ENCODE data around the gene OR5W2.
"Not testable (repeated sequence)": the region's sequence is repeated elsewhere in the genome, so short reads cannot be mapped to it uniquely, and the experiment has no call there.

The OR5W2 gene

DNA sequence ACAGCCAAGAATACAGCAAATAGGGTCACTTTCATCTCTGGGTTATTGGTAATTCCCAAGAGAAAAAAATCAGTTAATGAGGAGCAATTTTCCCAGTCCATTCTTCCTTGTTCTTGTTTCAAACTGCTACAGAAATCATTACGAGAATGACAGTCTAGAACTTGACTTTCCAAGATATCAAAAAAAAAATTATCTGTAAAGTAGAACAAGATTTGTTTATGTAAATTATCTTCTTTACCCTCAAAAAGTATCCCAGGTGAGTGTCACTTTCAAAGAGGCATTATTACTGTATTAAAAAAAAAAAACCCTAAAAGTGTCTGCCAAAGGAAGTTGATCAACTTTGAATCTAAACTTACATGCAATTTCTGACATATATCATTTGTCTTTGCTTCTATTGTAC, at the start of gene OR5W2:
OR5W2 (minus strand) TSS at position 101 of the 400 bp plus-strand sequence; CDS start at position 101, 0 bp downstream.
- no peak for DNase-seq (ENCODE audit: low spot score)

DNA sequence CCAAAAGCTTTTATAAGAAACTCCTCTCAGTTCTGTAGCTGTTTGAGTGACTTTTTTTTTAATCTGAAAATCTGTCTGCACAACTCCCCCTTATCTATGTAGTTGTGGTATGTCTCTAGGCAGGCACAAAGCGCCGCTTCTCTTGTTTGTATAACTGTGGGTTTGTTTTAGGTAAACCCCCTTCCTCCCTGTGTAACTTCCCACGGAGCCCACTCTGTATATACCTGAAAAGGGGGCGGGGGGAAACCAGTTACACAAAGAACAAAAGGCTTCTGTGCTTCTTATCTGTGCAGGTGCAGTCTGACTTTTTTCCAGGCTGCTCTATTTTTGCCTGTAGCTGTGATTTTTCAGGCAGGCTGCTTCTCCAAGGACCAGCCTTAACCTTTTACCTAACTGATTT, 42.1 kb upstream of the OR5W2 start:
- no peak for DNase-seq (ENCODE audit: low spot score)

DNA sequence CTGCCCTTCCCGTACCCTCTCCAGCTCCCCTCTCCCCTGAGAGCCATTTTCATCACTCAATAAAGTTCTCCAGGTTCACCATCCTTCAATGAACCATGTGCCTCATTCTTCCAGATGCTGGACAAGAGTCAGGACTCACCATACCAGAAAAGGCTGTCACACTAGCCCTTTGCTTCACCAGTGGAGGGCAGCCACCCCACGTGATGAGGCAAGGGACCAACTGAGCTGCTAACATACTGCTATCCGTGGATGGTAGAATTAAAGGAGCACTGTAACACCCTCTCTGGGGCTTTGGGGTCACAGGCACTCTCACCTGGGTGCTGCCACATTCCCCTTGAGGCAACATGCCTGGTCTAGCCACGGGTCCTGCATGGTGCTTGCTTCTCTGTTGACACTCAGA, 34.9 kb upstream of the OR5W2 start:
- no peak for DNase-seq (ENCODE audit: low spot score)

DNA sequence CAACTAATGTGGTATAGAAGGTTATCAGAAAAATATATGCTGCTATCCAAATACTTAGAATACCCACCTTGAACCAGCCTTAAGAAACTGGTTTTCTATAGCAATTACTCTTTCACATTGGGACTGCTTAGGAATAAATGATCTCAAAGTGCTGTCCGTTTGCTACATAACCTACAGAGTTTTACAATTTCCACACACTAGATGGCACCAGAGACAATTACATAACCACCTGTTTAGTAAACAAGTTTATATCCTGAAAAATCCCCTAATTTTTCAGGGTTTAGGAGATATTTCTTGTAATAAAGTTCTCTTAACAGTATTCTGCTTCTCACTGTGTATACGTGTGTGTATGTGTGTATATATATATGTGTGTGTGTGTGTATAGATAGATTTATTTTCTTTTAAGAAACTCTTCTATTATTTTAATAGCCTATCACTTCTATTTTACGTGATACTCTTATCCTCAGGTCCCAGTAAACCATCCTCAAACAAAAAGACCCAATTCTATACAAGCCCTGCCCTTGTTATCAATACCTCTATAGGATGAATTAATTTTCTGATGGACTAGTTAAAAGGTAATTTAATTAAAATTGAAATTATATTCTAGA, 28.5 kb upstream of the OR5W2 start:
- peak; percentile 43 for DNase-seq (ENCODE audit: low spot score)

DNA sequence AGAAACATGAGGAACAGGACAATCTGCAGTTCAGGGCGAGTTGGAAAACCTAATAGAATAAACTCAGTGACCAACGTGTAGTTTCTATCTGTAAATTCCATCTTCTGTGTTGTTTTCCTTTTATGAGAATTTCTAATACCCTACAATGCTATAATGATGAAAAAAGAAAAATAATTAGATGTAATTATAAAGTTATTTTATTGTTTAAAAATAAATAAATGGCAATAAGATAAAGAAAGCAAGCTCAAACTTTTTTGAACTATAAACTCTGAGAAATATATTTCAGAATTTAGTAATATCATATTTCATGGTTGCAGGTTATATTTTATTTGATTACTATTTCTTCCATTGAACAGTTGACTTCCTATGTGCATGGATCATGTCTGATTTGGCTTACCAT, 21.9 kb upstream of the OR5W2 start, which contains the start of gene OR5I1:
OR5I1 (minus strand) TSS at position 101 of the 400 bp plus-strand sequence; CDS start at position 101, 0 bp downstream.
- no peak for DNase-seq (ENCODE audit: low spot score)

DNA sequence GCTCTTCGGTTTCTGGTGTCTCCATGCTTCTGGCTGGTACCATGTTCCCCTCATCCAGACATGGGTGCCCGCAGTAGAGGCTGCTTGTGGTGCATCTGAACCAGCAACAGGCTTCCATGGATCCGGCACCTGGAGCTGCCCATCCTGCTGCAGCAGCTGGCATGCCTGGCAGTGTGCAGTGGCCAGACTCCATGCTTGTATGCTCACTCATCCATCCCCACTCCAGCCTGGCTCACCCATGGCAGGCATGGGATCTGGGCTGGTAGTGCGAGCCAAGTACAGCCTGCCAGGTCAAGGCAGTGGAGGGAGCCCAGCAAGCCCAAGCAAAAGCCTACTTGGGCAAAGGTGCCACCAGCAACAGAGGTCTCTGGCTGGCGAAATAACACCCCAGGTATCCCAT, 6.2 kb upstream of the OR5W2 start:
- no peak for DNase-seq (ENCODE audit: low spot score)

DNA sequence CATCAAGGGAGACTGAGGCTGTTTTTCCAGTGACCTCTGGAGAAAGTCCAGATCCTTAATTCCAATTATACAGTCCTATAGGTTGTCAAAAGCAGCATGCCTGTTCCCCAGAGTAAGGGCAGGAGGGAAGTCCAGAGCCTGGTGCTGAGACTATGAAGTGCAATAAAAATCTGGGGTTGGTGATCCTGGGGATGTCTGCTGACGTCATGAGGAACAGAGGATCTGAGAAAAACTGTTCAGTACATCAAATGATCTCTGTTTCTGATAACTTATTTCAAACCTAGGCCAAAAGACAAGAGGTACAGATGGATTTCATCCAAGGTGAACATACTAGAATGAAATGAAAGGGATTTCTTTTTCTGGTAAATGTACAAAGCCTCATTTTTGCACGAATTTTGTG, 12.1 kb downstream of the OR5W2 start:
- no peak for DNase-seq (ENCODE audit: low spot score)

DNA sequence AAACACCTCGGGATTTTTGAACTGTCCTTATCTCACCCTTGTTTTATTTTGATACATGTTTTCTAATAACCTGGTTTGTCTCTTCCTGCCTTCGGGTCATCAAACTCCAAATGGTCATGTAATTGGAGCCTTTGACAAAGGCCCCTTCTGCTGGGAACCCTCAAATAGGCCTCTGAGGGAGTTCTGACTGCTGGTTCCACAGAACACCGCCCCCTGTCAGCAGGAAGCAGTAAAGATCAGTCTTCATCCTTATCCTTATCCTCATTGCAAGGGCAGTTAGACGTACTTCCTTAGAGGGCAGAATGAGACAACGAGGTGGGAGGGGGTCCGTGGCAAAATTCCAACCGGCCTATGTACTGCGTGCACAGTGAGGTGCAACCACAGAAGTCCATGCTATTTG, 19.2 kb downstream of the OR5W2 start:
- DNase-seq (ENCODE audit: low spot score), result no peak

DNA sequence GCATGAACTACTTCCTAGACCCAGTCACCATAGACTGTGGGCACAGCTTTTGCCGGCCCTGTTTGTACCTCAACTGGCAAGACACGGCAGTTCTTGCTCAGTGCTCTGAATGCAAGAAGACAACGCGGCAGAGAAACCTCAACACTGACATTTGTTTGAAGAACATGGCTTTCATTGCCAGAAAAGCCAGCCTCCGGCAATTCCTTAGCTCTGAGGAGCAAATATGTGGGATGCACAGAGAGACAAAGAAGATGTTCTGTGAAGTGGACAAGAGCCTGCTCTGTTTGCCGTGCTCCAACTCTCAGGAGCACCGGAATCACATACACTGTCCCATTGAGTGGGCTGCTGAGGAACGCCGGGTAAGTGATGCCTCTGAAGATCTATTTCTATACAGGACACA, 28.9 kb downstream of the OR5W2 start:
- DNase-seq (ENCODE audit: low spot score), result not testable (repeated sequence)

DNA sequence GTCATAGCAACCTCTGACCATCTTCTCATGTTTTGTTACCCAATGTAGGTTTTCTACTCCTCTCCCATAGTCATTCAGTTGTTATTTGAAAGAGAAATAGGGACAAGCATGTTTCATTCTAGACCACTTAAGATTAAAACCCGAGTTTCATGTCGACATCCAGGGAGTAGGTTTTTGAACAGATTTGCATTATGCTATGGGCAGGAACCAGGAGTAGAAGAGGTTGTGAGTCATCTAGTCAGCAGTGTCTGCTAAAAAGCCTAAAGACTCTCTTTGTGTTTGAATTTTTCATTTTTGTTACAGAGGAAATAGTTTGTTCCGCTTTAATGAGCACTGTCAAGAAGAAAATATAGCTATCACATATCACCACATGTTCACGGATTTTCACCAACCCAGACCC, 29.4 kb downstream of the OR5W2 start:
- DNase-seq (ENCODE audit: low spot score), result not testable (repeated sequence)

DNA sequence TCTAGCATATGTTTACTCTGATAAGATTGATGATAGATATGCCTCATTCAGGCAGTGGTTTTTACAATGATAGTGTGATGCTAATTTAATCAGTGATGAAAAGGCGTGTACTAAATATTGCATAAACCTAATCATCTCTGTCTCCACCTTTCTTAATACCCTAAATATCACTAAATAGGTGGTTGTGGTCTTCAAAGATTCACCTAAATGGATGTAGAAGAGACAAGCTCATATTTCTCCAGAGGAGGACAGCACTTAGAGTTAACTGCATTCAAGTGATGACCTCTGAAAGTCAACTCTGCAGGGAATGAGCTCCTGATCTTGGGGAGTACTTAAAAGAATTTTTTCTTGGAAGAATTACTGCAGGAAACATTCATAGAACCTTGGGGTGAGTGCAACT, 31.4 kb downstream of the OR5W2 start, which contains the start of gene TRIM51:
TRIM51 (plus strand) TSS at position 301 of the 400 bp plus-strand sequence. CDS start 2,132 bp downstream, outside the sequence.
- not testable (repeated sequence) for DNase-seq (ENCODE audit: low spot score)

DNA sequence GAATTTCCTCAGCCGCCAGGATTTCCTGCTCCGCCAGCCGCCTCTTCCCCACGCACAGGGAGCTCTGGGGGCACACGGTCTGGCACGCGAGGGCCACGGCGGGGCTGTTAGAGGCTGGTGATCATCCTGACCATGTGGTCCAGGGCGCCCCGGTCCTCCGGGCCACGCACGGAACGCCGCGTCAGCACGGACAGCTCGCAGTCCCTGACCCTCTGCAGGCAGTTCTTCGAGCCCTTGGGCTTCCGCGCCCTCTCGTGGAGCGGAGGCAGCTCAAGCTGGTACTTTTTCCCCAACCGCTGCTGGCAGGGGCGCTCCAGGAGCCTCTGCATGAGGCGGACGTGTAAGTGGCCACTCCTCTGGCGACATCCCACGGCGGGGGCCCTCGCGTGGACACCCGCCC, 41.2 kb downstream of the OR5W2 start:
- DNase-seq (ENCODE audit: low spot score), result not testable (repeated sequence)

DNA sequence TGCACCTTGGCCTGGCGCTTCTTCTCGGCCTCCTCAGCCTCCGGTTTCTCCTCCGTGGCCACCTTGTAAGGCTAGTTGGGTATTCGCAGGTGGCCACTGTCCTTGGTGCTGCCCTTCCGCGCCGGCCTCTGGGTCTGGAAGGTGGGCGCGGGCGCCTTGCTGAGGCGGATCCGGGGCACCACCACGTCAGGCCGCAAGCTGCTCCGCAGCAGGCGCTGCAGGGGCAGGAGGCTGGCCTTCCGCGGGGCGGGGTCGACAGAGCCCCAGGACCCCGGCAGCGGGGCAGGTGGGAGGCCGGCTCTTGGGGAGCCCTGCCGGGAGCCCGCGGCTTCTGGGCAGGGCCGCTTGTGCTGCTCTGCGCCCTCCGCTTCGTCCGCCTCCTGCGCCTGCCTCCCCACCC, 41.7 kb downstream of the OR5W2 start:
- DNase-seq (ENCODE audit: low spot score), result not testable (repeated sequence)

DNA sequence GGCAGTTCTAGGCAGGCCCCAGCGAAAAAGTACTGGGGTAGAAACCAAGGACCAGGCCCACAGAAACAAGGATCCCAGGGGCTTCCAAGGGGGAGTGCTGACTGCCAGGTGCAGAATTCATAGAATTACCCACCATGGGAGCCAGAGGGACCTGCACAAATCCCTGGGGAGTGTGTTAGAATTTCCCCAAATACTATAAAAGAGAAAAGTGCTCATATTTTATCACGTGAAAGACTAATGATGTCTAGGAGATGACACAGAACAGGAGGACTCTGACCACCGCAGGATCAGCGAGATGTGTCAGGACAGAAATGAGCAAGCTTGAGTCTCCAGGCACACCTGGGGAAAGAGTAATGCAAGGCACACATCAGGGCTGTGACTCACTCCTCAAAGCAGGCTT, 47.0 kb downstream of the OR5W2 start:
- not testable (repeated sequence) for DNase-seq (ENCODE audit: low spot score)

Data from globus pallidus (tissue), 1 donor.